ENCODE measurements around the gene XPNPEP3. TPM values are rescaled to one million over a fixed set of nuclear protein-coding genes. Genes with fewer than 3 reads are reported as not detected.

The XPNPEP3 gene
- total and polyA plus RNA-seq, 2 donors (not counting 3 experiments of a cell fraction or from before 2014, with no cell fraction given) = 12.3 to 21.2 TPM

- ChIA-PET CTCF (interaction anchor here (1.4 to 2.0 kb wide), 2 partner anchors 22 to 57 kb away, joined by 3 to 4 read pairs; no protein-coding TSS in a partner anchor), POLR2A (no interaction called here)
- FAIRE-seq = no peak
- dilution Hi-C loops (cut with MboI; ENCODE audit: extremely low pct_ligation_motif_present, low sequenced_read_pairs) (no loop called here), intact Hi-C loops (cut with micrococcal nuclease) (no loop called here)
- Histone ChIP-seq H3K4me1 (ENCODE audit: control insufficient read depth, extremely low read depth, insufficient read depth, low read length) (no peaks in the 10 kb centered on the region), H3K9ac (replicated peaks; ENCODE audit: extremely low read depth, insufficient read depth, low read length) (no peak overlapping the region), H2AFZ (ENCODE audit: low read depth, low read length) (no peak overlapping the region), H3K4me2 (ENCODE audit: insufficient read depth, low read length) (no peak overlapping the region), H3K9me3 (replicated peaks; ENCODE audit: control insufficient read depth, insufficient read depth, low read length) (no peaks in the 10 kb centered on the region), H3K4me3 (replicated peaks in 1 of 3; ENCODE audit: insufficient read depth in 1 of 3, low read depth in 1 of 3, low read length in 3 of 3) (no peak overlapping the region), H3K9me1 (replicated peaks; ENCODE audit: control insufficient read depth, extremely low read depth, insufficient read depth, low read length) (no peaks in the 10 kb centered on the region), H3K27ac (ENCODE audit: insufficient read depth, low read depth, low read length) (no peak overlapping the region), H3K79me2 (ENCODE audit: control insufficient read depth, insufficient read depth, low read length) (no peaks in the 10 kb centered on the region), H3K27me3 (ENCODE audit: control insufficient read depth in 2 of 2, insufficient read depth in 2 of 2, low read length in 2 of 2) (no peaks in the 10 kb centered on the region), H4K20me1 (replicated peaks; ENCODE audit: control insufficient read depth, extremely low read depth, insufficient read depth, low read length) (no peaks in the 10 kb centered on the region), H3K36me3 (ENCODE audit: control insufficient read depth in 2 of 2, extremely low read depth in 1 of 2, insufficient read depth in 2 of 2, low read length in 2 of 2) (no peaks in the 10 kb centered on the region)
- TF ChIP-seq POLR2AphosphoS5 (IDR thresholded peaks at IDR 0.05; ENCODE audit: insufficient read depth, low read depth, low read length) (no peak), EZH2 (IDR thresholded peaks at IDR 0.05; ENCODE audit: borderline replicate concordance, low read depth, low read length, severe bottlenecking) (no peak), MAX (IDR thresholded peaks at IDR 0.05; ENCODE audit: insufficient read depth, insufficient read length) (no peak), CTCF (IDR thresholded peaks at IDR 0.05; ENCODE audit: extremely low read depth in 1 of 2, insufficient read depth in 1 of 2, low read depth in 1 of 2, low read length in 2 of 2) (no peak), JUN (IDR thresholded peaks at IDR 0.05; ENCODE audit: borderline replicate concordance, insufficient read depth, insufficient read length, low read depth) (no peak), GATA2 (IDR thresholded peaks at IDR 0.05; ENCODE audit: insufficient read depth, insufficient read length, low read depth, low read length) (no peak), MYC (IDR thresholded peaks at IDR 0.05; ENCODE audit: low read depth, low read length) (no peak), FOS (IDR thresholded peaks at IDR 0.05; ENCODE audit: borderline replicate concordance, insufficient read depth, low read length) (no peak), POLR2A (IDR thresholded peaks at IDR 0.05; ENCODE audit: low read depth, low read length) (no peak)
- no peak for DNase-seq (ENCODE audit: low read depth, low spot score)
- BruUV-seq (replicated peaks) = no TSS peak
These were observed 122.2 kb downstream of the XPNPEP3 start for GRCh38 chr22:40979198-40979597.
